B cell (primary cell): ENCODE results near the gene PGLYRP1. TPM values are rescaled to one million over a fixed set of nuclear protein-coding genes. Genes with fewer than 3 reads are reported as not detected.

Experiments used
- ATAC-seq: fragments of 200-7000 bp; cut with Tn5 transposase; one replicate; pipeline ENCODE4 v1.10.0; 2021; ENCODE audit warnings: low read depth, mild to moderate bottlenecking, moderate number of reproducible peaks, moderate library complexity
- CTCF ChIA-PET: fragments of 350-600 bp; sonication (Branson Sonifier 250); formaldehyde crosslinking; loops from one replicate; lab custom pipeline; 2021; ENCODE audit warnings: antibody characterized with exemption, inconsistent platforms; lab: Charles Lee
- POLR2A ChIA-PET: fragments of 350-600 bp; sonication (Branson Sonifier 250); formaldehyde crosslinking; loops from one replicate; lab custom pipeline; 2021; ENCODE audit warnings: antibody characterized with exemption; lab: Charles Lee
- DNase-seq: peaks from one replicate; pipeline ENCODE4 v3.0.0; 2013
- H2AFZ ChIP-seq: 2 replicates; pipeline ENCODE4 v1.6.1; 2012; ENCODE audit warnings: mild to moderate bottlenecking, low read depth, low read length; ENCODE audit not compliant: insufficient read depth, poor library complexity, severe bottlenecking
- H3K27ac ChIP-seq, 2 donors: 1 replicate in 1 of 2; 2 replicates in 1 of 2; pipeline ENCODE4 v1.5.1; 2012 to 2013; ENCODE audit warnings: low read length in 2 of 2, mild to moderate bottlenecking in 2 of 2, moderate library complexity in 1 of 2
- H3K27me3 ChIP-seq, 4 experiments: fragments of 200-600 bp in 1 of 4; sonication (generic) in 1 of 4; replicated peaks in 1 of 4; 1 replicate in 2 of 4; 2 replicates in 2 of 4; pipeline versions ENCODE4 v1.6.1 to v1.7.0; 2013 to 2016; ENCODE audit warnings: low read length in 3 of 4, mild to moderate bottlenecking in 2 of 4, mixed read lengths in 1 of 4, moderate library complexity in 1 of 4; ENCODE audit not compliant: insufficient read depth in 4 of 4, control insufficient read depth in 3 of 4; ENCODE audit errors: control extremely low read depth in 1 of 4
- H3K36me3 ChIP-seq, 2 experiments: replicated peaks in 1 of 2; 1 replicate in 1 of 2; 2 replicates in 1 of 2; pipeline versions ENCODE4 v1.6.1 to v1.7.1; 2013; ENCODE audit warnings: low read length in 1 of 2; ENCODE audit not compliant: insufficient read depth in 2 of 2, control insufficient read depth in 1 of 2; ENCODE audit errors: control extremely low read depth in 1 of 2, extremely low read depth in 1 of 2
- H3K4me1 ChIP-seq, 2 donors: fragments of 200-600 bp in 1 of 2; sonication (generic) in 1 of 2; 1 replicate in 1 of 2; 2 replicates in 1 of 2; pipeline versions ENCODE4 v1.5.1 to v1.6.1; 2013 to 2017; ENCODE audit warnings: low read length in 2 of 2; ENCODE audit not compliant: control insufficient read depth in 2 of 2, insufficient read depth in 2 of 2
- H3K4me2 ChIP-seq: replicated peaks from 2 replicates; pipeline ENCODE3; 2012; ENCODE audit warnings: mild to moderate bottlenecking, low read depth, low read length; ENCODE audit not compliant: poor library complexity, severe bottlenecking
- H3K4me3 ChIP-seq, 5 experiments: fragments of 200-600 bp in 1 of 5; sonication (generic) in 1 of 5; 1 replicate in 3 of 5; 2 replicates in 2 of 5; pipeline versions ENCODE4 v1.5.1 to v1.7.0; 2011 to 2016; ENCODE audit warnings: low read length in 4 of 5, mild to moderate bottlenecking in 4 of 5, low read depth in 2 of 5, control low read depth in 1 of 5, moderate library complexity in 1 of 5; ENCODE audit not compliant: insufficient read depth in 1 of 5; ENCODE audit errors: control extremely low read depth in 1 of 5, extremely low read depth in 1 of 5
- H3K79me2 ChIP-seq: fragments of 200-600 bp; sonication (generic); one replicate; pipeline ENCODE4 v1.6.0; 2016; ENCODE audit warnings: low read length; ENCODE audit not compliant: control insufficient read depth, insufficient read depth
- H3K9ac ChIP-seq: fragments of 200-600 bp; sonication (generic); 2 replicates; pipeline ENCODE4 v1.6.1; 2017; ENCODE audit warnings: mild to moderate bottlenecking, low read length, moderate library complexity
- H3K9me3 ChIP-seq, 3 donors: one replicate each; pipeline versions ENCODE4 v1.6.1 to v1.7.1; 2013; ENCODE audit warnings: low read length in 2 of 3; ENCODE audit not compliant: control insufficient read depth in 2 of 3, insufficient read depth in 1 of 3; ENCODE audit errors: control extremely low read depth in 1 of 3
- H4K20me1 ChIP-seq: 2 replicates; pipeline ENCODE4 v1.6.0; 2012; ENCODE audit warnings: mild to moderate bottlenecking, low read length; ENCODE audit not compliant: insufficient read depth, control insufficient read depth, poor library complexity, severe bottlenecking
- H3K27ac Mint-ChIP-seq: one replicate; pipeline ENCODE4 v1.8.0; 2021; ENCODE audit warnings: mixed read lengths
- H3K27me3 Mint-ChIP-seq: one replicate; pipeline ENCODE4 v1.8.0; 2021; ENCODE audit warnings: mixed read lengths
- H3K4me1 Mint-ChIP-seq: one replicate; pipeline ENCODE4 v1.8.0; 2021; ENCODE audit warnings: mixed read lengths
- H3K4me3 Mint-ChIP-seq: one replicate; pipeline ENCODE4 v1.8.0; 2021; ENCODE audit warnings: mixed read lengths
- H3K9me3 Mint-ChIP-seq: one replicate; pipeline ENCODE4 v1.8.0; 2022; ENCODE audit warnings: mixed read lengths; ENCODE audit not compliant: insufficient read depth
- CTCF ChIP-seq: fragments of 200-600 bp; IDR thresholded peaks from one replicate; pipeline ENCODE4 v1.8.0; 2022; ENCODE audit warnings: antibody characterized with exemption, mild to moderate bottlenecking
- EZH2 ChIP-seq: IDR thresholded peaks from 2 replicates; pipeline ENCODE4 v1.6.1; 2012; ENCODE audit warnings: borderline replicate concordance, low read depth, mild to moderate bottlenecking, moderate library complexity, low read length; ENCODE audit not compliant: insufficient read depth, poor library complexity, severe bottlenecking
- WGBS: methylation state at CpG from one replicate; pipeline ENCODE4 v1.1.5; 2013; ENCODE audit warnings: missing lambda C conversion rate; ENCODE audit not compliant: insufficient coverage; 5-methylcytosine and 5-hydroxymethylcytosine counted together
- intact Hi-C: fragments of 100-400 bp; cut with micrococcal nuclease; formaldehyde crosslinking; loops from one replicate; pipeline ENCODE4 v1.10.0; 2022
- polyA plus RNA-seq: library from polyadenylated mRNA; depleted of rRNA; stranded (reverse); fragments of >200 nt; gene quantifications from 2 replicates; pipeline ENCODE4 v1.2.3, GENCODE V29; 2012
- total RNA-seq, 2 donors: library from RNA; stranded (reverse); fragments of 120-200 nt in 1 of 2; gene quantifications; 1 replicate in 1 of 2; 2 replicates in 1 of 2; pipeline versions ENCODE4 v1.2.3 to v1.2.4, GENCODE V29; 2013 to 2022

Gene PGLYRP1
- total and polyA plus RNA-seq, 2 donors (not counting 1 experiment from before 2014, with no cell fraction given): not detected

- Mint-ChIP-seq H3K4me1 (peaks cover 2% of the 10 kb centered on the region), H3K4me3 (no peak overlapping the region), H3K9me3 (no peaks in the 10 kb centered on the region), H3K27ac (no peak overlapping the region), H3K27me3 (peaks cover 37% of the 10 kb centered on the region)
- H3K4me2 ChIP-seq: no peak overlapping the region
- no peak overlapping the region for H3K27ac ChIP-seq
- no peak overlapping the region for H3K9ac ChIP-seq
- no peaks in the 10 kb centered on the region for H4K20me1 ChIP-seq
- H3K9me3 ChIP-seq: peaks cover 0 to 16% (median 0%) of the 10 kb centered on the region in 3 donors
- intact Hi-C loops: no loop called here
- TF ChIP-seq CTCF (no peak), EZH2 (no peak)
- H2AFZ ChIP-seq: no peak overlapping the region
- CTCF ChIA-PET: interaction anchor here (1.1 to 5.7 kb wide), 3 partner anchors 158 to 234 kb away, joined by 3 to 36 read pairs (median 19); no protein-coding TSS in a partner anchor
- POLR2A ChIA-PET: no interaction called here
- H3K4me1 ChIP-seq: peaks cover 0 to 5% of the 10 kb centered on the region in 2 donors
- no peak overlapping the region for H3K4me3 ChIP-seq
- H3K36me3 ChIP-seq: no peaks in the 10 kb centered on the region
- peaks cover 0 to 13% (median 5%) of the 10 kb centered on the region in 4 experiments for H3K27me3 ChIP-seq
- no peaks in the 10 kb centered on the region for H3K79me2 ChIP-seq
- DNase-seq (no peak), ATAC-seq (no peak)
- WGBS: 100% methylated on average over 6 of the region's 12 CpGs
Measured at GRCh38 chr19:46030812-46031550, 8.1 kb upstream of the PGLYRP1 start.

- no peaks in the 10 kb centered on the region for H3K36me3 ChIP-seq
- TF ChIP-seq CTCF (no peak), EZH2 (no peak)
- H3K4me1 Mint-ChIP-seq: peaks cover 2% of the 10 kb centered on the region
- H3K9ac ChIP-seq: no peak overlapping the region
- ChIA-PET POLR2A (no interaction called here), CTCF (interaction anchor here (1.1 to 5.7 kb wide), 5 partner anchors 9 to 239 kb away, joined by 3 to 62 read pairs (median 17); no protein-coding TSS in a partner anchor)
- peaks cover 0 to 9% (median 0%) of the 10 kb centered on the region in 3 donors for H3K9me3 ChIP-seq
- H3K4me3 ChIP-seq: no peak overlapping the region
- H4K20me1 ChIP-seq: no peaks in the 10 kb centered on the region
- H3K4me1 ChIP-seq: peaks cover 0 to 5% of the 10 kb centered on the region in 2 donors
- H3K9me3 Mint-ChIP-seq: no peaks in the 10 kb centered on the region
- DNase-seq (no peak), ATAC-seq (no peak)
- peaks cover 0 to 33% (median 20%) of the 10 kb centered on the region in 4 experiments for H3K27me3 ChIP-seq
- H2AFZ ChIP-seq: no peak overlapping the region
- H3K27ac Mint-ChIP-seq: no peak overlapping the region
- no peak overlapping the region for H3K4me2 ChIP-seq
- no peak overlapping the region for H3K4me3 Mint-ChIP-seq
- H3K27me3 Mint-ChIP-seq: peaks cover 35% of the 10 kb centered on the region
- H3K79me2 ChIP-seq: no peaks in the 10 kb centered on the region
- no peak overlapping the region for H3K27ac ChIP-seq
- intact Hi-C loops: no loop called here
- no CpG with 5 or more reads among the region's 3 CpGs for WGBS
Measured at GRCh38 chr19:46025835-46026234, 3.0 kb upstream of the PGLYRP1 start.
